Neuron (in vitro differentiated cells): ENCODE data around the gene RAPGEF6.
"Not testable (repeated sequence)": the region's sequence is repeated elsewhere in the genome, so short reads cannot be mapped to it uniquely, and the experiment has no call there.

ENCODE experiments used
- H2AFZ ChIP-seq: one replicate; pipeline ENCODE4 v1.6.1; 2013; ENCODE audit warnings: low read depth, mild to moderate bottlenecking, inconsistent platforms, low read length, moderate library complexity
- H3K27me3 ChIP-seq: one replicate; pipeline ENCODE4 v1.6.1; 2013; ENCODE audit warnings: low read length; ENCODE audit not compliant: insufficient read depth
- H3K36me3 ChIP-seq: one replicate; pipeline ENCODE4 v1.6.1; 2013; ENCODE audit warnings: low read length; ENCODE audit not compliant: insufficient read depth
- H3K4me1 ChIP-seq: one replicate; pipeline ENCODE4 v1.6.1; 2013; ENCODE audit warnings: low read length; ENCODE audit not compliant: insufficient read depth
- H3K4me3 ChIP-seq: 2 replicates; pipeline ENCODE4 v1.5.1; 2013; ENCODE audit warnings: mild to moderate bottlenecking, low read length, moderate library complexity
- H3K9me3 ChIP-seq: one replicate; pipeline ENCODE4 v1.6.1; 2013; ENCODE audit warnings: low read length

Gene RAPGEF6

GRCh38 chr5:131384173-131384572 lies 250.9 kb downstream of the RAPGEF6 start:
- Histone ChIP-seq H3K4me1 (peaks cover 9% of the 10 kb centered on the region), H2AFZ (no peak overlapping the region), H3K36me3 (no peaks in the 10 kb centered on the region), H3K9me3 (no peaks in the 10 kb centered on the region), H3K4me3 (no peak overlapping the region), H3K27me3 (no peaks in the 10 kb centered on the region)

GRCh38 chr5:131382407-131383395 lies 252.3 kb downstream of the RAPGEF6 start:
- peaks cover 9% of the 10 kb centered on the region for H3K4me1 ChIP-seq
- H3K36me3 ChIP-seq = no peaks in the 10 kb centered on the region
- no peaks in the 10 kb centered on the region for H3K27me3 ChIP-seq
- H3K9me3 ChIP-seq = no peaks in the 10 kb centered on the region
- no peak overlapping the region for H3K4me3 ChIP-seq
- H2AFZ ChIP-seq = no peak overlapping the region

GRCh38 chr5:131381777-131382176 lies 253.3 kb downstream of the RAPGEF6 start:
- Histone ChIP-seq H3K36me3 (no peaks in the 10 kb centered on the region), H3K9me3 (no peaks in the 10 kb centered on the region), H3K4me1 (peaks cover 7% of the 10 kb centered on the region), H2AFZ (no peak overlapping the region), H3K4me3 (no peak overlapping the region), H3K27me3 (no peaks in the 10 kb centered on the region)

GRCh38 chr5:131381021-131381420 lies 254.0 kb downstream of the RAPGEF6 start:
- no peaks in the 10 kb centered on the region for H3K9me3 ChIP-seq
- H3K36me3 ChIP-seq = no peaks in the 10 kb centered on the region
- H2AFZ ChIP-seq = no peak overlapping the region
- no peak overlapping the region for H3K4me3 ChIP-seq
- H3K27me3 ChIP-seq = no peaks in the 10 kb centered on the region
- H3K4me1 ChIP-seq = peaks cover 5% of the 10 kb centered on the region

GRCh38 chr5:131380238-131380637 lies 254.8 kb downstream of the RAPGEF6 start:
- not testable (repeated sequence) for H2AFZ ChIP-seq, H3K4me3 ChIP-seq, H3K36me3 ChIP-seq, H3K4me1 ChIP-seq, H3K9me3 ChIP-seq, H3K27me3 ChIP-seq

- no peaks in the 10 kb centered on the region for H3K36me3 ChIP-seq
- no peak overlapping the region for H3K4me3 ChIP-seq
- H3K9me3 ChIP-seq = no peaks in the 10 kb centered on the region
- H2AFZ ChIP-seq = no peak overlapping the region
- H3K4me1 ChIP-seq = peaks cover 5% of the 10 kb centered on the region
- H3K27me3 ChIP-seq = no peaks in the 10 kb centered on the region
Observed at GRCh38 chr5:131379723-131380122, 255.3 kb downstream of the RAPGEF6 start.

GRCh38 chr5:131378721-131379541 lies 256.1 kb downstream of the RAPGEF6 start:
- Histone ChIP-seq H3K4me3 (no peak overlapping the region), H3K4me1 (peaks cover 5% of the 10 kb centered on the region), H3K27me3 (no peaks in the 10 kb centered on the region), H3K36me3 (no peaks in the 10 kb centered on the region), H3K9me3 (no peaks in the 10 kb centered on the region), H2AFZ (no peak overlapping the region)

- Histone ChIP-seq H3K36me3 (no peaks in the 10 kb centered on the region), H3K27me3 (no peaks in the 10 kb centered on the region), H3K4me1 (peaks cover 5% of the 10 kb centered on the region), H3K4me3 (no peak overlapping the region), H3K9me3 (no peaks in the 10 kb centered on the region), H2AFZ (no peak overlapping the region)
Observed at GRCh38 chr5:131377785-131378325, 257.2 kb downstream of the RAPGEF6 start.

- Histone ChIP-seq H3K4me1 (peaks cover 2% of the 10 kb centered on the region), H3K9me3 (no peaks in the 10 kb centered on the region), H3K27me3 (no peaks in the 10 kb centered on the region), H2AFZ (no peak overlapping the region), H3K4me3 (no peak overlapping the region), H3K36me3 (no peaks in the 10 kb centered on the region)
Observed at GRCh38 chr5:131377346-131377745, 257.7 kb downstream of the RAPGEF6 start.

- H3K4me1 ChIP-seq = no peaks in the 10 kb centered on the region
- H3K27me3 ChIP-seq = no peaks in the 10 kb centered on the region
- no peak overlapping the region for H3K4me3 ChIP-seq
- H2AFZ ChIP-seq = no peak overlapping the region
- H3K36me3 ChIP-seq = no peaks in the 10 kb centered on the region
- no peaks in the 10 kb centered on the region for H3K9me3 ChIP-seq
Observed at GRCh38 chr5:131375351-131375750, 259.7 kb downstream of the RAPGEF6 start.
